BLaER1 (cell line): ENCODE data around the gene DIPK1A.

Source experiments
- H3K27ac ChIP-seq: shearing (Covaris generic); formaldehyde crosslinking; 2 replicates; pipeline ENCODE4 v1.8.1; 2022
- H3K27me3 ChIP-seq: shearing (Covaris generic); formaldehyde crosslinking; 2 replicates; pipeline ENCODE4 v1.8.1; 2022
- H3K36me3 ChIP-seq: shearing (Covaris generic); formaldehyde crosslinking; 2 replicates; pipeline ENCODE4 v1.8.1; 2022
- H3K4me1 ChIP-seq: shearing (Covaris generic); formaldehyde crosslinking; 2 replicates; pipeline ENCODE4 v1.8.1; 2022
- H3K4me2 ChIP-seq: shearing (Covaris generic); formaldehyde crosslinking; 2 replicates; pipeline ENCODE4 v1.8.1; 2022
- H3K4me3 ChIP-seq: shearing (Covaris generic); formaldehyde crosslinking; 2 replicates; pipeline ENCODE4 v1.8.1; 2022
- H3K9ac ChIP-seq: shearing (Covaris generic); formaldehyde crosslinking; 2 replicates; pipeline ENCODE4 v1.8.1; 2022
- H3K9me3 ChIP-seq: shearing (Covaris generic); formaldehyde crosslinking; 2 replicates; pipeline ENCODE4 v1.8.1; 2022
- H4K20me1 ChIP-seq: shearing (Covaris generic); formaldehyde crosslinking; 2 replicates; pipeline ENCODE4 v1.8.1; 2022
- Cebpa-rat ChIP-seq: shearing (Covaris generic); IDR thresholded peaks from 2 replicates; pipeline ENCODE4 v1.8.1; 2022

Gene DIPK1A

DNA sequence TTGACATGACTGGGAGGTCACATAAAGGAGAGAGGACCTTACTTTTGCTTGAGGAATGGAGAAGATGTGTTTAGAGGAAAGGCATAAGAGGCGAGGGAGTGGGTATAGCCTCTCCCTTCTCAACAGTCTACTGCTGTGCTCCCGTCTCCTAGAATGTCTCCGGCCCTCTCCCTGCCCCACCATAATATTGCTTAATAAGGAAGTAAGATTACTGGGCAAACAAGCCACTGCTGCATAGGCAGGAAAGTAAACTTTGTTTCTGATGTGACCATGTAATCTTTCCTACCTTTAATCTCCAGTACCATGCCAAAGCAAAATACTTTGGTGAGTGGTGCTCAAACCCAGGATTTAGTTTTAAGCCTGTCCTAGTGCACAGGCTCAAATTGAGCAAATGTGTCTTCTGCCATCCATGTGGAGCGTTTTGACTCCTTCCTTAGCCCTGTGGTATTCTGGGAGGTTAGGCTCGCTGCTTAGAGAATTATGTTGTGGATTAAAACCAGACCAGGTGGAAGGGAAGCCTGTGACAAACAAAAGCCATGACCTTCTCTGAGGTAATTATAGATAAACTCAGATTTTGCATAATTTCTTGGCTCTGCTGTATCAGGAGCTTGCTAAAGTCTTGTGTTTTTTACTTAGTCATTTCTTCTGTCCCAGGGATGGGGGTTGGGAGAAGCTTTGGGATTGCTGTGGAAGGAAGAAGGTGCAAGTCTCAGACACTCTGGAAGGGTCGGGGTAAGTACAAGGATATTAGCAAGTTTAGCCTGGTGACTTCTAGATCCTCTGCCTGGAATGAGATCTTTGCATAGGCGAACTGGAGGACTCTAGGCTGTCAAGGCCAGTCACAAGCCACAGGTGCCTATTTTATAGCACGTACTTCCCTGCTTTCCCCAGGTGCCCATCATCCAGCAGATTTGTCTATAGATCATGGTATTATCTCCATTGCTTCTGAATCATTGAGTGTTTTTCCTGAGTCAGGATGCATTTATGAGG is 34.5 kb upstream of the DIPK1A start:
- Histone ChIP-seq H3K4me3 (no peak overlapping the region), H3K4me1 (peaks cover 21% of the 10 kb centered on the region), H3K27ac (no peak overlapping the region), H3K36me3 (no peaks in the 10 kb centered on the region), H4K20me1 (no peaks in the 10 kb centered on the region), H3K4me2 (no peak overlapping the region), H3K27me3 (no peaks in the 10 kb centered on the region), H3K9me3 (no peaks in the 10 kb centered on the region), H3K9ac (no peak overlapping the region)
- no peak for TF ChIP-seq Cebpa-rat

DNA sequence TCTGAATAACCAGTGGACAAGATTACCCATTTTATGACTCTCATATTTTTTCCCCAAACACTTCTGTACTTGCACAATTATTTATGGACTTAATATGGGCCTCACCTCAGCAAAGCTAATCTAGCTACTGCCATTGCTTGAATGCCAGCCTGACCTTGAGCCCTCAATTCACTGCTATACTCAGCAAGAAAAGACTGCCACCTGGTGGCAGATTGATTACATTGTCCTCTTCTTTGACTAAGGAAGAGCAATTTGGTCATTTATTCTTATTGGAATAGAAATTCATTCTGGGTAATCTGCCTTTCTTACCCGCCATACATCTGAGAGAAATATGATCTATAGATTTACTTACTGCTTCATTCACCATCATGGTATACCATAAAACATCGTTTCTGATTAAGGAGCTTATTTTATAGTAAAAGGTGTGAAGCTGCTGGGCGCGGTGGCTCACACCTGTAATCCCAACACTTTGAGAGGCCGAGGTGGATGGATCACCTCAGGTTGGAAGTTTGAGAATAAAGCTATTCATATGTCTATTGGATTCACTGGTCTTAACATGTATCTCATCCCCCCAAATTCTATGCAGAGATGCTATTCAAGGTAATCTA is 32.9 kb upstream of the DIPK1A start:
- no peaks in the 10 kb centered on the region for H3K9me3 ChIP-seq
- TF ChIP-seq Cebpa-rat, result no peak
- no peak overlapping the region for H3K27ac ChIP-seq
- peaks cover 36% of the 10 kb centered on the region for H3K4me1 ChIP-seq
- no peaks in the 10 kb centered on the region for H3K36me3 ChIP-seq
- no peaks in the 10 kb centered on the region for H4K20me1 ChIP-seq
- no peak overlapping the region for H3K4me2 ChIP-seq
- H3K9ac ChIP-seq, result no peak overlapping the region
- H3K27me3 ChIP-seq, result no peaks in the 10 kb centered on the region
- no peak overlapping the region for H3K4me3 ChIP-seq

GRCh38 chr1:92993581-92993980 is 32.3 kb upstream of the DIPK1A start:
- Histone ChIP-seq H3K4me2 (no peak overlapping the region), H3K27me3 (no peaks in the 10 kb centered on the region), H3K4me1 (peaks cover 36% of the 10 kb centered on the region), H3K36me3 (no peaks in the 10 kb centered on the region), H3K27ac (no peak overlapping the region), H4K20me1 (no peaks in the 10 kb centered on the region), H3K9me3 (no peaks in the 10 kb centered on the region), H3K9ac (no peak overlapping the region), H3K4me3 (no peak overlapping the region)
- TF ChIP-seq Cebpa-rat, result no peak

DNA sequence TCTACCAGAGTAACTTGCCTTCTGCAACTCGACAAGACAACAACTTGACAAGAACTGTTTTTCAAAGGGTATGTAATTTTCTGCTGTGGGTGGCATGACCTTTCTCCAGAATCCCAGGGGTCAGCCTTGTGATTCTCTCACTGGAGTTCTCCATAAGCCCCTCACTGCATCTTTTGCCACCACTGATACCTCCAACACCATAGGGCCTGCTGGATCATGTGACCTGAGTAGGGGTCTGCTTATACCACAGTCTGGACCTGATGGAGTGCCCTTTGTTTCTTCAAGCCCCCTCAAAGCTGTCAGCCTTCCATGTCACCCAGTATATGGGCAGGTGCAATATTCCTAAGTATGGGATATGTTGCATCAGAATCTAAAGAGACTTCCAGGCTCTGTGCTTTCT is 31.6 kb upstream of the DIPK1A start:
- H3K27me3 ChIP-seq, result no peaks in the 10 kb centered on the region
- no peak overlapping the region for H3K27ac ChIP-seq
- no peak overlapping the region for H3K4me2 ChIP-seq
- peaks cover 36% of the 10 kb centered on the region for H3K4me1 ChIP-seq
- no peak for TF ChIP-seq Cebpa-rat
- H3K9me3 ChIP-seq, result no peaks in the 10 kb centered on the region
- no peaks in the 10 kb centered on the region for H4K20me1 ChIP-seq
- no peak overlapping the region for H3K4me3 ChIP-seq
- no peak overlapping the region for H3K9ac ChIP-seq
- H3K36me3 ChIP-seq, result no peaks in the 10 kb centered on the region

- Histone ChIP-seq H3K4me1 (peaks cover 36% of the 10 kb centered on the region), H3K27ac (peak overlapping the region; percentile 47; the same call in 1 of the 2 replicates), H3K27me3 (no peaks in the 10 kb centered on the region), H3K4me3 (no peak overlapping the region), H3K4me2 (peak overlapping the region; percentile 66; the same call in 1 of the 2 replicates), H3K9ac (no peak overlapping the region), H3K9me3 (no peaks in the 10 kb centered on the region), H3K36me3 (no peaks in the 10 kb centered on the region), H4K20me1 (no peaks in the 10 kb centered on the region)
- no peak for TF ChIP-seq Cebpa-rat
Measured at GRCh38 chr1:92992054-92992453, 30.8 kb upstream of the DIPK1A start.

- Histone ChIP-seq H3K27me3 (no peaks in the 10 kb centered on the region), H3K4me3 (no peak overlapping the region), H4K20me1 (no peaks in the 10 kb centered on the region), H3K4me2 (peak overlapping the region; percentile 66), H3K9me3 (no peaks in the 10 kb centered on the region), H3K36me3 (no peaks in the 10 kb centered on the region), H3K4me1 (peaks cover 36% of the 10 kb centered on the region), H3K9ac (0 out of 2 replicates have a peak overlapping the region, but pooled peaks have one; percentile 4), H3K27ac (peak overlapping the region; percentile 47)
- TF ChIP-seq Cebpa-rat, result no peak
Measured at GRCh38 chr1:92990828-92991227, 29.6 kb upstream of the DIPK1A start.

DNA sequence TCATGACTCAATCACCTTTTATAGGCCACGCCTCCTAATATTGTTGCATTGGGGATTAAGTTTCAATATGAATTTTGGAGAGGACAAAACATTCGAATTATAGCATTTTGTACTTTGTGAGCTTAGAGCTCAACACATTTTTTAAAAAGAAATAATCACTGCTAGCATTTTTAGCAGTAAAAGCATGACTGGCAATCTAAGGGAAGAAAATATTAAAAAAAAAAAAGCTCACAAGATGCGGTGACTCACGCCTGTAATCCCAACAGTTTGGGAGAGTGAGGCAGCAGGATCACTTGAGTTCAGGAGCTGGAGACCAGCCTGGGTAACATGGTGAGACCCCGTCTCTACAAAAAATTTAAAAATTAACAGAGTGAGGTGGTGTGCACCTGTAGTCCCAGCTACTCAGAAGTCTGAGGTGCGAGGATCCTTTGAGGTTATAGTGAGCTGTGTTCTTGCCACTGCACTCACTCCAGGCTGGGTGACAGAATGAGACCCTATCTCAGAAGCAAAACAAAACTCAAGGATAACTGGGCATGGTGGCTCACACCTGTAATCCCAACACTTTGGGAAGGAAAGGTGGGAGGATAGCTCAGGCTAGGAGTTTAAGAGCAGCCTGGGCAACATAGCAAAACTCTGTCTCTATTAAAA is 28.8 kb upstream of the DIPK1A start:
- Histone ChIP-seq H3K4me1 (peaks cover 36% of the 10 kb centered on the region), H3K36me3 (no peaks in the 10 kb centered on the region), H4K20me1 (no peaks in the 10 kb centered on the region), H3K27ac (peak overlapping the region; percentile 47), H3K27me3 (no peaks in the 10 kb centered on the region), H3K4me2 (peak overlapping the region; percentile 66), H3K9ac (no peak overlapping the region), H3K9me3 (no peaks in the 10 kb centered on the region), H3K4me3 (no peak overlapping the region)
- TF ChIP-seq Cebpa-rat, result no peak

DNA sequence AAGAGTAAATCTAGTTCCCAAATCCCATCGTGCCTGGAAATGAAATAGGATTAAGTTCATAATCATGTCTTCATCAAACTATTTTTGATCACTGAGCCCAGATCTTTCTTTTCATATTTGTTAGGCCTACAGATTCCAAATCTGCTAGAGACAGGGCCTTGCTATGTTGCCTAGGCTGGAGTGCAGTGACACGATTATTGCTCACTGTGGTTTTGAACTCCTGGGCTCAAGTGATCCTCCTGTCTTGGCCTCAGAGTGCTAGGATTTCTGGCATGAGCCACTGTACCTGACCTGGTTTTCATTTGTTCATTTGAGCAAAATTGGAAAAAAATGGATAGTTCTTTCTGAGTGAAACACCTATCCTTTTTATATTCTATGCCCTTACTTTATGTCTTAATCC is 28.0 kb upstream of the DIPK1A start:
- Histone ChIP-seq H3K9me3 (no peaks in the 10 kb centered on the region), H3K27me3 (no peaks in the 10 kb centered on the region), H3K36me3 (no peaks in the 10 kb centered on the region), H3K4me2 (no peak overlapping the region), H4K20me1 (no peaks in the 10 kb centered on the region), H3K27ac (no peak overlapping the region), H3K4me3 (no peak overlapping the region), H3K4me1 (peaks cover 36% of the 10 kb centered on the region), H3K9ac (no peak overlapping the region)
- no peak for TF ChIP-seq Cebpa-rat

DNA sequence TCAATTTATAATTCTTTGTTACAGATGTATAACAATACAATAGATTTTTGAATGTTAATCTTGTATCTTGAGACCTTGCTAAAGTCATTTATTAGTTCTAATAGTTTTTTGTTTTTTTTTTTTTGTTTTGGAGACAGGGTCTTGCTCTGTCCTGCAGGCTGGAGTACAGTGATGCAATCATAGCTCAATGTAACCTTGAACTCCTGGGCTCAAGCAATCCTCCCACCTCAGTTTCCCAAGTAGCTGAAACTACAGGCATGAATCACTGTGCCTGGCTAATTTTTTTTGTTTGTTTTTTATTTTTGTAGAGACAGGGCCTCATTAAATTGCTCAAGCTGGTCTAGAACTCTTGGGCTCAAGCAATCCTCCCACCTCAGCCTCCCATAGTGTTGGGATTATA is 26.2 kb upstream of the DIPK1A start:
- H3K4me3 ChIP-seq, result no peak overlapping the region
- no peaks in the 10 kb centered on the region for H3K27me3 ChIP-seq
- peaks cover 15% of the 10 kb centered on the region for H3K9me3 ChIP-seq
- no peak overlapping the region for H3K4me2 ChIP-seq
- no peaks in the 10 kb centered on the region for H3K36me3 ChIP-seq
- H3K4me1 ChIP-seq, result peaks cover 30% of the 10 kb centered on the region
- H4K20me1 ChIP-seq, result no peaks in the 10 kb centered on the region
- no peak overlapping the region for H3K27ac ChIP-seq
- TF ChIP-seq Cebpa-rat, result no peak
- no peak overlapping the region for H3K9ac ChIP-seq

- Histone ChIP-seq H4K20me1 (no peaks in the 10 kb centered on the region), H3K27ac (no peak overlapping the region), H3K27me3 (no peaks in the 10 kb centered on the region), H3K4me3 (no peak overlapping the region), H3K9me3 (peaks cover 27% of the 10 kb centered on the region), H3K36me3 (no peaks in the 10 kb centered on the region), H3K4me1 (peaks cover 8% of the 10 kb centered on the region), H3K9ac (no peak overlapping the region), H3K4me2 (no peak overlapping the region)
- TF ChIP-seq Cebpa-rat, result no peak
Measured at GRCh38 chr1:92985101-92985500, 23.8 kb upstream of the DIPK1A start.
